SK-N-SH (cell line): ENCODE measurements around the gene HIPK2.

Source experiments
- CHD2 ChIP-seq: fragments of 150-350 bp; IDR thresholded peaks from 2 replicates; pipeline ENCODE4 v1.6.1; 2018; ENCODE audit warnings: low read length; ENCODE audit not compliant: partially characterized antibody
- CTCF ChIP-seq: fragments of 200-600 bp; sonication (generic); IDR thresholded peaks from 2 replicates; pipeline ENCODE4 v1.6.1; 2017; ENCODE audit warnings: antibody characterized with exemption, mild to moderate bottlenecking, moderate library complexity
- EP300 ChIP-seq, 2 experiments: IDR thresholded peaks; 2 replicates each; pipeline versions ENCODE4 v1.4.0 to v1.6.1; 2012; ENCODE audit warnings: borderline replicate concordance in 1 of 2, low read depth in 1 of 2, low read length in 1 of 2
- FOXJ3 ChIP-seq: sonication (generic); formaldehyde crosslinking; IDR thresholded peaks from 2 replicates; pipeline ENCODE4 v1.5.1; 2020; ENCODE audit warnings: mild to moderate bottlenecking, missing genetic modification reagents
- IRF3 ChIP-seq: fragments of 150-350 bp; IDR thresholded peaks from 2 replicates; pipeline ENCODE4 v1.6.1; 2016; ENCODE audit warnings: mild to moderate bottlenecking, low read depth, low read length
- JUND ChIP-seq: IDR thresholded peaks from 2 replicates; pipeline ENCODE4 v1.4.0; 2012
- NFIC ChIP-seq: IDR thresholded peaks from 2 replicates; pipeline ENCODE4 v1.4.0; 2012; ENCODE audit warnings: borderline replicate concordance
- POLR2AphosphoS5 ChIP-seq: IDR thresholded peaks from 2 replicates; pipeline ENCODE4 v1.6.1; 2012; ENCODE audit warnings: low read depth, low read length
- RFX5 ChIP-seq: IDR thresholded peaks from 2 replicates; pipeline ENCODE4 v1.6.1; 2012; ENCODE audit warnings: mild to moderate bottlenecking, improper control_type of control experiment, low read length
- SMC3 ChIP-seq: IDR thresholded peaks from 2 replicates; pipeline ENCODE4 v1.6.1; 2012; ENCODE audit warnings: low read depth, low read length, improper control_type of control experiment
- USF2 ChIP-seq: fragments of 150-350 bp; IDR thresholded peaks from 2 replicates; pipeline ENCODE4 v1.6.1; 2017; ENCODE audit warnings: antibody characterized with exemption, low read length, low read depth, borderline replicate concordance
- YY1 ChIP-seq: IDR thresholded peaks from 2 replicates; pipeline ENCODE4 v1.4.0; 2012; ENCODE audit warnings: low read depth, mild to moderate bottlenecking
- TF ChIP-seq, protein P1 (sequence below): IDR thresholded peaks from 2 replicates; pipeline ENCODE4 v1.6.1; 2012; ENCODE audit warnings: mild to moderate bottlenecking, low read depth, low read length, moderate library complexity
- TF ChIP-seq, protein P2 (sequence below): IDR thresholded peaks from 2 replicates; pipeline ENCODE4 v1.4.0; 2012; ENCODE audit warnings: low read depth

DNA sequence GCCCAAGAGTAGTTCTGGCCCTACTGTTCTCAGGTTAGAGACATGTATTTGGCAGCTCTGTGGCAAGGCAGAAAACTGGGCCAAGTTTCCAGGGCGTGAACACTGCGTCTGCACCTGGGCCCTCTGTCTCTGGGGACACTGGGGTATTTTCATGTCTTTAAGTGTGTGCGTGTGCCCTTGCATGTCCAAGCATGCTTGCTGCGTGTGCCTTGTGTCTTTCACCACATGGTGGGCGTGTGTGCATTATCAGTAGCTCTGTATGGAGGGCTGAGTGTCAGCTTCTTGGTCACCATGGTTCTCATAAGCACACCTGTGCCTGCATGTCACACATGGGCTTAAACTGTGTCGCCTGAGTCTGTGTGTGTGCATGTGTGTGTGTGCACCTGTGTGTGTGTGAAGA, 69.3 kb downstream of the HIPK2 start:
- TF ChIP-seq EP300 (IDR thresholded peaks at IDR 0.05; ENCODE audit: borderline replicate concordance in 1 of 2, low read depth in 1 of 2, low read length in 1 of 2), result no peak
- no peak for TF ChIP-seq CTCF
- TF ChIP-seq, protein P1, sequence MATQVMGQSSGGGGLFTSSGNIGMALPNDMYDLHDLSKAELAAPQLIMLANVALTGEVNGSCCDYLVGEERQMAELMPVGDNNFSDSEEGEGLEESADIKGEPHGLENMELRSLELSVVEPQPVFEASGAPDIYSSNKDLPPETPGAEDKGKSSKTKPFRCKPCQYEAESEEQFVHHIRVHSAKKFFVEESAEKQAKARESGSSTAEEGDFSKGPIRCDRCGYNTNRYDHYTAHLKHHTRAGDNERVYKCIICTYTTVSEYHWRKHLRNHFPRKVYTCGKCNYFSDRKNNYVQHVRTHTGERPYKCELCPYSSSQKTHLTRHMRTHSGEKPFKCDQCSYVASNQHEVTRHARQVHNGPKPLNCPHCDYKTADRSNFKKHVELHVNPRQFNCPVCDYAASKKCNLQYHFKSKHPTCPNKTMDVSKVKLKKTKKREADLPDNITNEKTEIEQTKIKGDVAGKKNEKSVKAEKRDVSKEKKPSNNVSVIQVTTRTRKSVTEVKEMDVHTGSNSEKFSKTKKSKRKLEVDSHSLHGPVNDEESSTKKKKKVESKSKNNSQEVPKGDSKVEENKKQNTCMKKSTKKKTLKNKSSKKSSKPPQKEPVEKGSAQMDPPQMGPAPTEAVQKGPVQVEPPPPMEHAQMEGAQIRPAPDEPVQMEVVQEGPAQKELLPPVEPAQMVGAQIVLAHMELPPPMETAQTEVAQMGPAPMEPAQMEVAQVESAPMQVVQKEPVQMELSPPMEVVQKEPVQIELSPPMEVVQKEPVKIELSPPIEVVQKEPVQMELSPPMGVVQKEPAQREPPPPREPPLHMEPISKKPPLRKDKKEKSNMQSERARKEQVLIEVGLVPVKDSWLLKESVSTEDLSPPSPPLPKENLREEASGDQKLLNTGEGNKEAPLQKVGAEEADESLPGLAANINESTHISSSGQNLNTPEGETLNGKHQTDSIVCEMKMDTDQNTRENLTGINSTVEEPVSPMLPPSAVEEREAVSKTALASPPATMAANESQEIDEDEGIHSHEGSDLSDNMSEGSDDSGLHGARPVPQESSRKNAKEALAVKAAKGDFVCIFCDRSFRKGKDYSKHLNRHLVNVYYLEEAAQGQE, result no peak
- no peak for TF ChIP-seq RFX5
- TF ChIP-seq, protein P2, sequence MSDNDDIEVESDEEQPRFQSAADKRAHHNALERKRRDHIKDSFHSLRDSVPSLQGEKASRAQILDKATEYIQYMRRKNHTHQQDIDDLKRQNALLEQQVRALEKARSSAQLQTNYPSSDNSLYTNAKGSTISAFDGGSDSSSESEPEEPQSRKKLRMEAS, result no peak
- TF ChIP-seq USF2, result no peak
- no peak for TF ChIP-seq YY1
- no peak for TF ChIP-seq JUND
- no peak for TF ChIP-seq IRF3
- no peak for TF ChIP-seq POLR2AphosphoS5
- TF ChIP-seq SMC3, result no peak
- TF ChIP-seq NFIC, result no peak
- TF ChIP-seq CHD2, result no peak
- no peak for TF ChIP-seq FOXJ3
